Measurements from ENCODE around the gene BANF1.

DNA sequence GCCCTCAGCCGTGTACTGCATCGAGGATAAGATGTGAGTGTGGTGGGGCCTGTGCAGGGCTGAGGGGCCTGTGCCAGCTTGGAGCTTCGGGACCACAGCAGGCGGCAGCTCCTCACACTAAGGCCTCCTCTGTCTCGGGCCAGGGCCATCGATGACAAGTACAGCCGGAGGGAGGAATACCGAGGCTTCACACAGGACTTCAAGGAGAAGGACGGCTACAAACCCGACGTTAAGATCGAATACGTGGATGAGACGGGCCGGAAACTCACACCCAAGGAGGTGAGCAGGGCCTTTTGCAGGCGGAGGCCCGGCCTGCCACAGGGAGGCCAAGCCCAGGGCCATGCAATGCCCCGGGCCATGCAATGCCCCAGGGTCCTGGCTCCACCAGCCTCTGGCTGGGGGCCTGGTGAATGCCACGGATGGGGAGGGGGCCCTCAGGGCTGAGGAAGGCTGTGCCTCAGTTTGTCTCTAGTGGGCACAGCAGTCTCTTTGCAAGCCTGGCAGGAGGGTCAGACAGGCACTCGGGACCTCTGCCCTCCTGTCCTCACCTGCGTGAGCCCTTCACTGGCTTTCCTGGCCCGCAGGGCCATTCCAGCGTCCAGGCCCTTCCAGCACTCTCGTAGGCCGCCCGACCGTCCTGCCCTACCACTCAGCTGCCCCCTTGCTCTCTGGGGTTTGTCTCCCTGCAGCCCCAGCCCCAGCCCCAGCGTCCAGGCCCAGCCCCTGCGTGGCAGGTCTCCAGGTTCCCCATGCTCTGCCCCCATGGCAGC lies 24.5 kb upstream of the BANF1 start:
- TF ChIP-seq, protein P1, sequence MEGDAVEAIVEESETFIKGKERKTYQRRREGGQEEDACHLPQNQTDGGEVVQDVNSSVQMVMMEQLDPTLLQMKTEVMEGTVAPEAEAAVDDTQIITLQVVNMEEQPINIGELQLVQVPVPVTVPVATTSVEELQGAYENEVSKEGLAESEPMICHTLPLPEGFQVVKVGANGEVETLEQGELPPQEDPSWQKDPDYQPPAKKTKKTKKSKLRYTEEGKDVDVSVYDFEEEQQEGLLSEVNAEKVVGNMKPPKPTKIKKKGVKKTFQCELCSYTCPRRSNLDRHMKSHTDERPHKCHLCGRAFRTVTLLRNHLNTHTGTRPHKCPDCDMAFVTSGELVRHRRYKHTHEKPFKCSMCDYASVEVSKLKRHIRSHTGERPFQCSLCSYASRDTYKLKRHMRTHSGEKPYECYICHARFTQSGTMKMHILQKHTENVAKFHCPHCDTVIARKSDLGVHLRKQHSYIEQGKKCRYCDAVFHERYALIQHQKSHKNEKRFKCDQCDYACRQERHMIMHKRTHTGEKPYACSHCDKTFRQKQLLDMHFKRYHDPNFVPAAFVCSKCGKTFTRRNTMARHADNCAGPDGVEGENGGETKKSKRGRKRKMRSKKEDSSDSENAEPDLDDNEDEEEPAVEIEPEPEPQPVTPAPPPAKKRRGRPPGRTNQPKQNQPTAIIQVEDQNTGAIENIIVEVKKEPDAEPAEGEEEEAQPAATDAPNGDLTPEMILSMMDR (IDR thresholded peaks at IDR 0.05) = no peak
- TF ChIP-seq POLR2A (IDR thresholded peaks at IDR 0.05) = no peak

All from gastroesophageal sphincter (tissue), 3 donors.